ENCODE results near the gene QKI. TPM values are rescaled to one million over a fixed set of nuclear protein-coding genes. Genes with fewer than 3 reads are reported as not detected.
A peak's percentile ranks its signal among the peaks of the same experiment; 100 is the strongest.

Gene QKI
- total RNA-seq, 4 donors from 2014 or later: 283 to 425 (median 344) TPM

GRCh38 chr6:163483107-163483506 is 68.6 kb downstream of the QKI start:
- DNase-seq (no peak), ATAC-seq (no peak)
- in situ Hi-C loops (cut with MboI; ENCODE audit: low sequenced_read_pairs in 4 of 4): no loop called here
- no peak for TF ChIP-seq POLR2A (IDR thresholded peaks at IDR 0.05)
- TF ChIP-seq CTCF (IDR thresholded peaks at IDR 0.05 in 4 of 5, conservative IDR thresholded peaks at IDR 0.05 in 1 of 5): no peak
- Histone ChIP-seq H3K9me3 (no peaks in the 10 kb centered on the region), H3K27me3 (no peaks in the 10 kb centered on the region), H3K4me1 (peaks cover 82% of the 10 kb centered on the region in 2 donors), H3K36me3 (peaks cover 0 to 16% of the 10 kb centered on the region in 2 donors), H3K27ac (peak overlapping the region; percentile 8 to 84 (median 76)), H3K4me3 (no peak overlapping the region)
- intact Hi-C loops (cut with DNase I; ENCODE audit: low total_unique reads): no loop called here

- no peaks in the 10 kb centered on the region for H3K9me3 ChIP-seq
- no peaks in the 10 kb centered on the region for H3K27me3 ChIP-seq
- H3K27ac ChIP-seq: peak overlapping the region; percentile 76 to 84 (median 78)
- H3K4me1 ChIP-seq: peaks cover 96% of the 10 kb centered on the region in 2 donors
- no peaks in the 10 kb centered on the region for H3K36me3 ChIP-seq
- DNase-seq (no peak), ATAC-seq (peak in 1 of 2 donors; percentile 7)
- intact Hi-C loops (cut with DNase I; ENCODE audit: low total_unique reads) (no loop called here), in situ Hi-C loops (cut with MboI; ENCODE audit: low sequenced_read_pairs in 4 of 4) (no loop called here)
- H3K4me3 ChIP-seq: no peak overlapping the region
- TF ChIP-seq CTCF (IDR thresholded peaks at IDR 0.05 in 4 of 5, conservative IDR thresholded peaks at IDR 0.05 in 1 of 5): no peak
- no peak for TF ChIP-seq POLR2A (IDR thresholded peaks at IDR 0.05)
Measured at GRCh38 chr6:163485388-163485851, 70.9 kb downstream of the QKI start.

GRCh38 chr6:163486821-163487220 is 72.3 kb downstream of the QKI start:
- TF ChIP-seq POLR2A (IDR thresholded peaks at IDR 0.05) (no peak), CTCF (IDR thresholded peaks at IDR 0.05 in 4 of 5, conservative IDR thresholded peaks at IDR 0.05 in 1 of 5) (no peak)

GRCh38 chr6:163487606-163488005 is 73.1 kb downstream of the QKI start:
- TF ChIP-seq CTCF (IDR thresholded peaks at IDR 0.05 in 4 of 5, conservative IDR thresholded peaks at IDR 0.05 in 1 of 5): no peak
- no peak for TF ChIP-seq POLR2A (IDR thresholded peaks at IDR 0.05)
- DNase-seq (no peak), ATAC-seq (no peak)
- Histone ChIP-seq H3K9me3 (no peaks in the 10 kb centered on the region), H3K36me3 (no peaks in the 10 kb centered on the region), H3K27ac (peak overlapping the region; percentile 76 to 84 (median 78)), H3K4me3 (no peak overlapping the region), H3K27me3 (no peaks in the 10 kb centered on the region), H3K4me1 (peaks cover 95 to 96% of the 10 kb centered on the region in 2 donors)
- intact Hi-C loops (cut with DNase I; ENCODE audit: low total_unique reads): no loop called here
- in situ Hi-C loops (cut with MboI; ENCODE audit: low sequenced_read_pairs in 4 of 4): no loop called here

More at GRCh38 chr6:163486821-163487220, 72.3 kb downstream of the QKI start:
- intact Hi-C loops (cut with DNase I; ENCODE audit: low total_unique reads): no loop called here
- Histone ChIP-seq H3K9me3 (no peaks in the 10 kb centered on the region), H3K36me3 (no peaks in the 10 kb centered on the region), H3K27ac (peak overlapping the region; percentile 76 to 84 (median 78)), H3K4me1 (peaks cover 95 to 96% of the 10 kb centered on the region in 2 donors), H3K4me3 (no peak overlapping the region), H3K27me3 (no peaks in the 10 kb centered on the region)
- in situ Hi-C loops (cut with MboI; ENCODE audit: low sequenced_read_pairs in 4 of 4): no loop called here
- ATAC-seq: no peak
- no peak for DNase-seq

- Histone ChIP-seq H3K27ac (peak overlapping the region; percentile 76 to 84 (median 78)), H3K36me3 (no peaks in the 10 kb centered on the region), H3K4me1 (peaks cover 94 to 98% of the 10 kb centered on the region in 2 donors), H3K27me3 (no peaks in the 10 kb centered on the region), H3K4me3 (no peak overlapping the region), H3K9me3 (no peaks in the 10 kb centered on the region)
- no peak for DNase-seq
- in situ Hi-C loops (cut with MboI; ENCODE audit: low sequenced_read_pairs in 4 of 4) (no loop called here), intact Hi-C loops (cut with DNase I; ENCODE audit: low total_unique reads) (no loop called here)
- TF ChIP-seq POLR2A (IDR thresholded peaks at IDR 0.05) (no peak), CTCF (IDR thresholded peaks at IDR 0.05 in 4 of 5, conservative IDR thresholded peaks at IDR 0.05 in 1 of 5) (no peak)
- no peak for ATAC-seq
Measured at GRCh38 chr6:163489584-163489983, 75.1 kb downstream of the QKI start.

All from gastrocnemius medialis (tissue), 4 donors.